HEK293 (cell line): ENCODE data around the gene GMIP.

Experiments used
- FEZF1 ChIP-seq: fragments of 450-650 bp; formaldehyde crosslinking; IDR thresholded peaks from 2 replicates; pipeline ENCODE4 v1.5.1; 2016; ENCODE audit warnings: missing biosample characterization, missing genetic modification characterization
- GLI4 ChIP-seq: fragments of 450-650 bp; formaldehyde crosslinking; IDR thresholded peaks from 2 replicates; pipeline ENCODE4 v1.5.1; 2016; ENCODE audit warnings: missing biosample characterization, missing genetic modification characterization
- IKZF3 ChIP-seq: fragments of 450-650 bp; IDR thresholded peaks from 2 replicates; pipeline ENCODE4 v1.5.0; 2018; ENCODE audit warnings: missing biosample characterization, mild to moderate bottlenecking, missing genetic modification characterization, moderate library complexity
- KLF9 ChIP-seq: fragments of 450-650 bp; formaldehyde crosslinking; IDR thresholded peaks from 2 replicates; pipeline ENCODE4 v1.5.1; 2016; ENCODE audit warnings: missing biosample characterization, missing genetic modification characterization, low read depth
- PRDM10 ChIP-seq: fragments of 450-650 bp; formaldehyde crosslinking; IDR thresholded peaks from 2 replicates; pipeline ENCODE4 v1.5.1; 2016; ENCODE audit warnings: missing biosample characterization, missing genetic modification characterization
- ZBTB8A ChIP-seq: fragments of 450-650 bp; formaldehyde crosslinking; IDR thresholded peaks from 2 replicates; pipeline ENCODE4 v1.5.1; 2016; ENCODE audit warnings: missing biosample characterization, missing genetic modification characterization
- ZNF157 ChIP-seq: fragments of 450-650 bp; formaldehyde crosslinking; IDR thresholded peaks from 2 replicates; pipeline ENCODE4 v1.5.1; 2016; ENCODE audit warnings: missing biosample characterization, missing genetic modification characterization
- ZNF274 ChIP-seq, 2 experiments: fragments of 200-500 bp in 1 of 2; fragments of 450-650 bp in 1 of 2; sonication (Bioruptor generic) in 1 of 2; formaldehyde crosslinking in 1 of 2; IDR thresholded peaks; 2 replicates each; pipeline versions ENCODE4 v1.5.1 to v1.6.1; 2014 to 2016; ENCODE audit warnings: borderline replicate concordance in 1 of 2, inconsistent platforms in 1 of 2, low read length in 1 of 2, missing biosample characterization in 1 of 2, missing genetic modification characterization in 1 of 2
- ZNF362 ChIP-seq: fragments of 450-650 bp; formaldehyde crosslinking; IDR thresholded peaks from 2 replicates; pipeline ENCODE4 v1.5.1; 2016; ENCODE audit warnings: missing biosample characterization, missing genetic modification characterization
- TF ChIP-seq, protein P1 (sequence below): fragments of 450-650 bp; formaldehyde crosslinking; IDR thresholded peaks from 2 replicates; pipeline ENCODE4 v1.5.1; 2016; ENCODE audit warnings: missing biosample characterization, missing genetic modification characterization
- TF ChIP-seq, protein P2 (sequence below): fragments of 450-650 bp; formaldehyde crosslinking; IDR thresholded peaks from 2 replicates; pipeline ENCODE4; 2016; ENCODE audit warnings: missing biosample characterization, missing genetic modification characterization

- TF ChIP-seq, protein P1, sequence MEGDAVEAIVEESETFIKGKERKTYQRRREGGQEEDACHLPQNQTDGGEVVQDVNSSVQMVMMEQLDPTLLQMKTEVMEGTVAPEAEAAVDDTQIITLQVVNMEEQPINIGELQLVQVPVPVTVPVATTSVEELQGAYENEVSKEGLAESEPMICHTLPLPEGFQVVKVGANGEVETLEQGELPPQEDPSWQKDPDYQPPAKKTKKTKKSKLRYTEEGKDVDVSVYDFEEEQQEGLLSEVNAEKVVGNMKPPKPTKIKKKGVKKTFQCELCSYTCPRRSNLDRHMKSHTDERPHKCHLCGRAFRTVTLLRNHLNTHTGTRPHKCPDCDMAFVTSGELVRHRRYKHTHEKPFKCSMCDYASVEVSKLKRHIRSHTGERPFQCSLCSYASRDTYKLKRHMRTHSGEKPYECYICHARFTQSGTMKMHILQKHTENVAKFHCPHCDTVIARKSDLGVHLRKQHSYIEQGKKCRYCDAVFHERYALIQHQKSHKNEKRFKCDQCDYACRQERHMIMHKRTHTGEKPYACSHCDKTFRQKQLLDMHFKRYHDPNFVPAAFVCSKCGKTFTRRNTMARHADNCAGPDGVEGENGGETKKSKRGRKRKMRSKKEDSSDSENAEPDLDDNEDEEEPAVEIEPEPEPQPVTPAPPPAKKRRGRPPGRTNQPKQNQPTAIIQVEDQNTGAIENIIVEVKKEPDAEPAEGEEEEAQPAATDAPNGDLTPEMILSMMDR (tag by site-specific recombination), result no peak
- TF ChIP-seq ZNF157 (tag by site-specific recombination) (no peak), PRDM10 (tag by site-specific recombination) (no peak), IKZF3 (tag by site-specific recombination) (no peak), FEZF1 (no peak), KLF9 (tag by site-specific recombination) (no peak), ZBTB8A (tag by site-specific recombination) (no peak), ZNF362 (no peak), ZNF274 (IDR thresholded peaks at IDR 0.05; ENCODE audit: low read length) (no peak), ZNF274 (tag by site-specific recombination; IDR thresholded peaks at IDR 0.05; ENCODE audit: borderline replicate concordance) (no peak), GLI4 (tag by site-specific recombination) (no peak)
- TF ChIP-seq, protein P2, sequence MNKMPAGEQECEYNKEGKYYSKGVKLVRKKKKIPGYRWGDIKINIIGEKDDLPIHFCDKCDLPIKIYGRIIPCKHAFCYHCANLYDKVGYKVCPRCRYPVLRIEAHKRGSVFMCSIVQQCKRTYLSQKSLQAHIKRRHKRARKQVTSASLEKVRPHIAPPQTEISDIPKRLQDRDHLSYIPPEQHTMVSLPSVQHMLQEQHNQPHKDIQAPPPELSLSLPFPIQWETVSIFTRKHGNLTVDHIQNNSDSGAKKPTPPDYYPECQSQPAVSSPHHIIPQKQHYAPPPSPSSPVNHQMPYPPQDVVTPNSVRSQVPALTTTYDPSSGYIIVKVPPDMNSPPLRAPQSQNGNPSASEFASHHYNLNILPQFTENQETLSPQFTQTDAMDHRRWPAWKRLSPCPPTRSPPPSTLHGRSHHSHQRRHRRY (tag by site-specific recombination), result no peak
Measured at GRCh38 chr19:19649155-19649554, 5.7 kb upstream of the GMIP start.
